Mesenchymal stem cell (in vitro differentiated cells and primary cell): ENCODE results near the gene CACNA1C.

Experiments
- DNase-seq: peaks from one replicate; pipeline ENCODE4 v3.0.0-alpha.2; 2013
- H2AFZ ChIP-seq: one replicate; pipeline ENCODE4 v1.6.1; 2013; ENCODE audit warnings: low read depth, mild to moderate bottlenecking, control low read depth, inconsistent platforms, low read length, moderate library complexity
- H2AK5ac ChIP-seq: 2 replicates; pipeline ENCODE4 v1.6.1; 2013; ENCODE audit warnings: low read length, moderate library complexity, mild to moderate bottlenecking, inconsistent platforms; ENCODE audit not compliant: severe bottlenecking
- H2BK120ac ChIP-seq: one replicate; pipeline ENCODE4 v1.6.1; 2013; ENCODE audit warnings: low read depth, mild to moderate bottlenecking, inconsistent platforms, low read length, moderate library complexity
- H2BK12ac ChIP-seq, 2 experiments: one replicate each; pipeline ENCODE4 v1.6.1; 2013; ENCODE audit warnings: inconsistent platforms in 2 of 2, low read length in 2 of 2, mild to moderate bottlenecking in 2 of 2, moderate library complexity in 2 of 2, control low read depth in 1 of 2
- H2BK15ac ChIP-seq: one replicate; pipeline ENCODE4 v1.6.1; 2013; ENCODE audit warnings: mild to moderate bottlenecking, low read depth, inconsistent platforms; ENCODE audit not compliant: poor library complexity, severe bottlenecking
- H2BK5ac ChIP-seq: 2 replicates; pipeline ENCODE4 v1.6.1; 2013; ENCODE audit warnings: low read depth, mild to moderate bottlenecking, low read length, control low read depth, inconsistent platforms; ENCODE audit not compliant: poor library complexity, severe bottlenecking
- H3K14ac ChIP-seq, 2 experiments: one replicate each; pipeline ENCODE4 v1.6.1; 2013; ENCODE audit warnings: inconsistent platforms in 2 of 2, low read length in 2 of 2, control low read depth in 1 of 2, mild to moderate bottlenecking in 1 of 2, moderate library complexity in 1 of 2
- H3K18ac ChIP-seq, 2 experiments: one replicate each; pipeline ENCODE4 v1.6.1; 2013; ENCODE audit warnings: inconsistent platforms in 2 of 2, low read length in 2 of 2, control low read depth in 1 of 2, low read depth in 1 of 2, mild to moderate bottlenecking in 1 of 2
- H3K23ac ChIP-seq, 2 experiments: one replicate each; pipeline ENCODE4 v1.6.1; 2013; ENCODE audit warnings: inconsistent platforms in 2 of 2, low read length in 2 of 2, mild to moderate bottlenecking in 2 of 2, moderate library complexity in 2 of 2, control low read depth in 1 of 2
- H3K27ac ChIP-seq: 2 replicates; pipeline ENCODE4 v1.5.1; 2013; ENCODE audit warnings: mild to moderate bottlenecking, moderate library complexity, low read length, control low read depth, inconsistent platforms; ENCODE audit not compliant: poor library complexity, severe bottlenecking
- H3K27me3 ChIP-seq, 2 experiments: 2 replicates each; pipeline versions ENCODE4 v1.6.1 to v1.7.0; 2013; ENCODE audit warnings: low read length in 2 of 2, mild to moderate bottlenecking in 2 of 2, moderate library complexity in 2 of 2, control low read depth in 1 of 2, inconsistent platforms in 1 of 2; ENCODE audit not compliant: control insufficient read depth in 1 of 2, insufficient read depth in 1 of 2
- H3K36me3 ChIP-seq, 2 experiments: 2 replicates each; pipeline versions ENCODE4 v1.6.1 to v1.7.0; 2013; ENCODE audit warnings: low read length in 2 of 2, control low read depth in 1 of 2, inconsistent platforms in 1 of 2, low read depth in 1 of 2, mild to moderate bottlenecking in 1 of 2; ENCODE audit not compliant: insufficient read depth in 2 of 2, control insufficient read depth in 1 of 2
- H3K4ac ChIP-seq, 2 experiments: one replicate each; pipeline ENCODE4 v1.6.1; 2013; ENCODE audit warnings: inconsistent platforms in 2 of 2, low read length in 2 of 2, mild to moderate bottlenecking in 2 of 2, moderate library complexity in 2 of 2, control low read depth in 1 of 2, low read depth in 1 of 2
- H3K4me1 ChIP-seq: 2 replicates; pipeline ENCODE4 v1.6.1; 2013; ENCODE audit warnings: low read depth, low read length, control low read depth; ENCODE audit not compliant: control insufficient read depth, insufficient read depth
- H3K4me2 ChIP-seq: 2 replicates; pipeline ENCODE4 v1.6.1; 2013; ENCODE audit warnings: low read length, mild to moderate bottlenecking, inconsistent platforms; ENCODE audit not compliant: poor library complexity, severe bottlenecking
- H3K4me3 ChIP-seq, 2 experiments: 2 replicates each; pipeline versions ENCODE4 v1.5.1 to v1.7.0; 2013; ENCODE audit warnings: low read length in 2 of 2, mild to moderate bottlenecking in 2 of 2, control low read depth in 1 of 2, low read depth in 1 of 2; ENCODE audit not compliant: insufficient read depth in 1 of 2
- H3K79me1 ChIP-seq: replicated peaks from 2 replicates; pipeline ENCODE4 v1.6.1; 2013; ENCODE audit warnings: mild to moderate bottlenecking, control low read depth, low read length, inconsistent platforms; ENCODE audit not compliant: poor library complexity, severe bottlenecking
- H3K9ac ChIP-seq: 2 replicates; pipeline ENCODE4 v1.7.0; 2013; ENCODE audit warnings: mild to moderate bottlenecking, low read length, moderate library complexity
- H3K9me3 ChIP-seq: 2 replicates; pipeline ENCODE4 v1.7.0; 2013; ENCODE audit warnings: mild to moderate bottlenecking, low read length; ENCODE audit not compliant: control insufficient read depth
- H4K8ac ChIP-seq: one replicate; pipeline ENCODE4 v1.6.1; 2013; ENCODE audit warnings: inconsistent platforms, mild to moderate bottlenecking, low read length, moderate library complexity
- H4K91ac ChIP-seq: one replicate; pipeline ENCODE4 v1.6.1; 2013; ENCODE audit warnings: mild to moderate bottlenecking, low read length, inconsistent platforms
- WGBS: methylation state at CpG from one replicate; pipeline ENCODE4 v1.1.7; 2013; ENCODE audit warnings: mixed read lengths; 5-methylcytosine and 5-hydroxymethylcytosine counted together

Gene CACNA1C

DNA sequence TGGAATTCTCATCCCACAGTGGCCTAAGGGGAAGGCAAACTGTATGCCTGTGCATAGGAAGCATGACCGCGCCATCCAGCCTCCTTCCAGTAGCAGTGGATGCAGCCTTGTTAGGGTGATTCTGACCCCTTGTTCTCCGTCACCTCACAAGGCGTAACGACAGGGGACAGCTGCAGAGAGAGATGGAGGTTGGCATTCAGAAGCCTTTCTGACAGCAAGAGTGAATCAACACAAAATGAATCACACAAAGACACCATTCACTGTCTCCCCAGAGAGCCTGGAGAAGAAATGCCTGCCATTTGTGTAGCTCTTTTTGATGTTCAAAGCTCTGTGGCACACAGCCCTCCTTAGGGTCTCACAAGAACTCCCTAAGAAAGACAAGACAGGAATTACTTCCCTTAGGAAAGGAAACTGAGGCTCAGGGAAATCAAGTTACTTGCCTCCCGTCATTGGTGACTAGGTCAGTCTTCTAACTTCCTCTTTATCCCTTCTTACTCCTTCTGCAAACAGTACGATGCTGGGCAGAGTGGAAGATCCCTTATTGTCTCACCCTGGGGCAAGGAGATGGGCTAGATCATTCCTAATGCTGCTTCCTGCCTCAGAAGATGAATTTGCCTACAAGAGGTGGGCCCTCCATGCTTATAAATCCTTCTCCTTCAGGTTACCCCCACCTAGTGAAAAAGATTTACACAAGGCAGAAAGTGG lies 280.9 kb downstream of the CACNA1C start:
- WGBS: 81% methylated on average over 7 of the region's 7 CpGs
- Histone ChIP-seq H3K4me3 (no peak overlapping the region), H2BK15ac (no peak overlapping the region), H2AK5ac (no peak overlapping the region), H3K23ac (no peak overlapping the region), H4K8ac (no peak overlapping the region), H2BK12ac (peak overlapping the region; percentile 55 to 64), H3K27me3 (no peaks in the 10 kb centered on the region), H3K4ac (peak overlapping the region; percentile 3 to 60), H2BK5ac (no peak overlapping the region), H2BK120ac (peak overlapping the region; percentile 42), H3K4me1 (peaks cover 27% of the 10 kb centered on the region), H3K9me3 (no peaks in the 10 kb centered on the region), H3K18ac (peak overlapping the region; percentile 70 to 76), H3K4me2 (no peak overlapping the region), H3K27ac (no peak overlapping the region), H3K36me3 (no peaks in the 10 kb centered on the region), H2AFZ (no peak overlapping the region), H4K91ac (peak overlapping the region; percentile 86), H3K79me1 (no peaks in the 10 kb centered on the region), H3K9ac (no peak overlapping the region), H3K14ac (no peak overlapping the region)
- no peak for DNase-seq

DNA sequence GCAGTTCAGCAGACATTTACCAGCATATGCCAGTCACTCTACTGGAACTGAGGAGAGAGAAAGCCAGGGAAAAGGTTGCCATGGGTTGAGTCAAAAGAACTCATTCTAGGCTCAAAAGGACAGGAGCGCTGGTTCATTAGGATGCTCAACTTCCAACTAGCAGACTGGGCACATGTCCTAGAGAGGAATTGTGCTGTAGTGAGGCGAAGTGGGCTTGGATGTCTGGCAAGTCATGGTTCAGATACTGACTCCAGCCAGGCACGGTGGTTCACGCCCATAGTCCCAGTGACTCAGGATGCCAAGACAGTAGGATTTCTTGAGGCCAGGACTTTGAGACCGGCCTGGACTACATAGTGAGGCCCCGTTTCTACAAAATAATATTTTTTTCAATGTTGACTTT lies 281.5 kb downstream of the CACNA1C start:
- H3K14ac ChIP-seq: peak overlapping the region in 1 of 2 experiments; percentile 63
- H3K18ac ChIP-seq: peak overlapping the region; percentile 6 to 76
- peaks cover 28% of the 10 kb centered on the region for H3K4me1 ChIP-seq
- no peak overlapping the region for H3K27ac ChIP-seq
- H3K4me3 ChIP-seq: no peak overlapping the region
- no peak overlapping the region for H2BK15ac ChIP-seq
- no peak for DNase-seq
- H3K79me1 ChIP-seq: no peaks in the 10 kb centered on the region
- peak overlapping the region; percentile 42 for H2BK120ac ChIP-seq
- no peak overlapping the region for H3K9ac ChIP-seq
- H3K9me3 ChIP-seq: no peaks in the 10 kb centered on the region
- H3K23ac ChIP-seq: peak overlapping the region in 1 of 2 experiments; percentile 23
- no peak overlapping the region for H2BK5ac ChIP-seq
- H2BK12ac ChIP-seq: peak overlapping the region; percentile 64 to 98
- peak overlapping the region in 1 of 2 experiments; percentile 60 for H3K4ac ChIP-seq
- no peaks in the 10 kb centered on the region for H3K36me3 ChIP-seq
- no peak overlapping the region for H2AFZ ChIP-seq
- 93% methylated on average over 4 of the region's 6 CpGs for WGBS
- H4K8ac ChIP-seq: peak overlapping the region; percentile 20
- H3K27me3 ChIP-seq: no peaks in the 10 kb centered on the region
- no peak overlapping the region for H3K4me2 ChIP-seq
- H4K91ac ChIP-seq: peak overlapping the region; percentile 62
- H2AK5ac ChIP-seq: no peak overlapping the region

DNA sequence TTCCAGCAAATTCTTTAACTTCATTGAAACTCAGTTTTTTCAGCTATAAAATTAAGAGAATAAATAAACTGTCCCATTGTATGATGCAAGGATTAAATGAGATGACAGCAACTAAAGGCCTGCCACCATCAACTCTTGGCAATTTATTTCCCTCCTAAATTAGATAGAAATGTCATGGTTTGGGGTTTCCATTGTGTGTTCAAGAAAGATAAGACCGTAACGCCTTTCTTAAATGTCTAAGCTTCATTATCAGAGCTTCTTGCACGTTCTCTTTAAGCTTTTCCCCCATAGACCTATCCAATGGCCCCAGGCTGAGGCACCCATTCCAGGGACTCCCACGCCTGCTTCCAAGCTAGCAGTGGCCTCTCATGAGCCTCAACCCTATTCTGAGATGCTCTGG lies 281.9 kb downstream of the CACNA1C start:
- H3K79me1 ChIP-seq: no peaks in the 10 kb centered on the region
- no peak for DNase-seq
- H4K91ac ChIP-seq: peak overlapping the region; percentile 92
- peak overlapping the region; percentile 36 for H2AFZ ChIP-seq
- H3K9me3 ChIP-seq: no peaks in the 10 kb centered on the region
- peak overlapping the region; percentile 85 for H4K8ac ChIP-seq
- H3K18ac ChIP-seq: peak overlapping the region; percentile 95 to 96
- no peaks in the 10 kb centered on the region for H3K27me3 ChIP-seq
- no peak overlapping the region for H3K9ac ChIP-seq
- peak overlapping the region; percentile 9 for H2BK15ac ChIP-seq
- H3K4me2 ChIP-seq: no peak overlapping the region
- peak overlapping the region; percentile 86 to 92 for H3K4ac ChIP-seq
- H2BK120ac ChIP-seq: peak overlapping the region; percentile 88
- peaks cover 28% of the 10 kb centered on the region for H3K4me1 ChIP-seq
- peak overlapping the region; percentile 87 to 97 for H2BK12ac ChIP-seq
- peak overlapping the region; percentile 85 for H2AK5ac ChIP-seq
- H3K4me3 ChIP-seq: no peak overlapping the region
- H3K36me3 ChIP-seq: no peaks in the 10 kb centered on the region
- WGBS: 72% methylated on average over 4 of the region's 4 CpGs
- H3K23ac ChIP-seq: no peak overlapping the region
- H3K14ac ChIP-seq: peak overlapping the region in 1 of 2 experiments; percentile 69
- H2BK5ac ChIP-seq: no peak overlapping the region
- H3K27ac ChIP-seq: no peak overlapping the region

DNA sequence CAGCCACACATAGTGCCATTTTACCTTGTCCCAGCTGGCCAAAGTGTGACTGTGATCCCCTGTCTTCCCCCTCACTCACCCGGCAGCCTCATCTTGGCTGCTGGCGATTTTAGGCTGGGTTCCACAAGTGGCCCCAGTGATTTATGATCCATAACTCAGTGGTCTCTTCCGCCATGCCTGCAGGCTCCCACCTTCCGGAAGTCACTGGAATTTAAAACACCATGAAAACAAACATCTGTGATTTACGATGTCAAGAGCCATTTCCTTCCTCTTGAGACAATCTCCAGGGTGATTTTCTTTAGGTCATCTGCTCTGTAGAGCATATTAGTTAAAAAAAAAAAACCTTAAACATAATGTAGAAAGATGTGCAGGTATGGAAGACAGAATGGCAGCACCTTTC lies 282.3 kb downstream of the CACNA1C start:
- Histone ChIP-seq H3K18ac (peak overlapping the region; percentile 95 to 96), H3K9me3 (no peaks in the 10 kb centered on the region), H2BK5ac (no peak overlapping the region), H3K36me3 (no peaks in the 10 kb centered on the region), H3K79me1 (no peaks in the 10 kb centered on the region), H3K14ac (peak overlapping the region in 1 of 2 experiments; percentile 69), H2AK5ac (peak overlapping the region; percentile 85), H3K4ac (peak overlapping the region; percentile 86 to 92), H3K23ac (no peak overlapping the region), H3K9ac (peak overlapping the region; percentile 55), H2BK12ac (peak overlapping the region; percentile 97 to 100), H2AFZ (peak overlapping the region; percentile 36), H3K4me2 (no peak overlapping the region), H3K27ac (no peak overlapping the region), H2BK15ac (peak overlapping the region; percentile 65), H3K4me3 (no peak overlapping the region), H2BK120ac (peak overlapping the region; percentile 88), H4K91ac (peak overlapping the region; percentile 92), H3K4me1 (peaks cover 28% of the 10 kb centered on the region), H3K27me3 (no peaks in the 10 kb centered on the region), H4K8ac (peak overlapping the region; percentile 95)
- 9% methylated on average over 5 of the region's 5 CpGs for WGBS
- DNase-seq: peak; percentile 58
